Motor neuron (in vitro differentiated cells): ENCODE data around the gene TRIP12. TPM values are rescaled to one million over a fixed set of nuclear protein-coding genes. Genes with fewer than 3 reads are reported as not detected.

Experiments
- ATAC-seq, 8 experiments: fragments of 200-7000 bp; cut with Tn5 transposase; replicated peaks in 6 of 8; 2 replicates each; pipeline ENCODE4 v1.8.0; 2021; ENCODE audit warnings: mild to moderate bottlenecking in 8 of 8, moderate library complexity in 8 of 8
- H3K27ac ChIP-seq, 2 donors: fragments of 250-450 bp; sonication (Bioruptor Pico); 2 replicates each; pipeline ENCODE4 v1.9.0; 2021; ENCODE audit warnings: antibody characterized with exemption in 2 of 2, mild to moderate bottlenecking in 2 of 2, moderate library complexity in 1 of 2
- H3K4me1 ChIP-seq, 2 donors: fragments of 250-450 bp; sonication (Bioruptor Pico); replicated peaks in 1 of 2; 2 replicates each; pipeline ENCODE4 v1.6.1; 2021; ENCODE audit warnings: antibody characterized with exemption in 2 of 2, mild to moderate bottlenecking in 2 of 2, moderate library complexity in 1 of 2
- H3K4me3 ChIP-seq, 5 donors: fragments of 250-450 bp; sonication (Bioruptor Pico); 2 replicates each; pipeline ENCODE4 v1.9.0; 2021; ENCODE audit warnings: antibody characterized with exemption in 5 of 5, mild to moderate bottlenecking in 5 of 5, moderate library complexity in 4 of 5
- WGBS, 10 experiments: fragments of 450-650 bp; shearing (Covaris generic); methylation state at CpG; one replicate each; pipeline ENCODE4 v1.0.0; 2022; 5-methylcytosine and 5-hydroxymethylcytosine counted together
- in situ Hi-C, 9 experiments: fragments of 400-800 bp; cut with MboI; loops; one replicate each; pipeline ENCODE4 v1.15.0; 2021; ENCODE audit warnings: low sequenced_read_pairs in 9 of 9, low pct_unique_long_range_greater_than_20kb in 2 of 9; ENCODE audit not compliant: unreplicated experiment in 9 of 9
- total RNA-seq, 8 experiments: library from RNA; unstranded; fragments of 300-600 nt; gene quantifications; 2 replicates each; pipeline versions ENCODE4 v1.2.3 to v1.2.4, GENCODE V29; 2022

TRIP12 gene
- total RNA-seq, 8 experiments from 2014 or later, result 65.2 to 295 (median 126) TPM

GRCh38 chr2:229831805-229832509 lies 89.9 kb downstream of the TRIP12 start:
- 8 to 100% (median 87%) methylated on average over 1 to 3 of the region's 3 CpGs; no CpG with 5 or more reads in 1 of the 10 experiments for WGBS, 10 experiments
- no peaks in the 10 kb centered on the region for H3K4me1 ChIP-seq
- no peak overlapping the region for H3K4me3 ChIP-seq
- ATAC-seq, result peak in 3 of 8 experiments; percentile 27 to 70 (median 41)
- in situ Hi-C loops, result no loop called here
- no peak overlapping the region for H3K27ac ChIP-seq

- ATAC-seq, result no peak
- H3K27ac ChIP-seq, result no peak overlapping the region
- 78 to 100% (median 100%) methylated on average over 1 of the region's 1 CpG; no CpG with 5 or more reads in 4 of the 10 experiments for WGBS, 10 experiments
- H3K4me1 ChIP-seq, result no peaks in the 10 kb centered on the region
- in situ Hi-C loops, result no loop called here
- H3K4me3 ChIP-seq, result no peak overlapping the region
These were observed 96.3 kb downstream of the TRIP12 start for GRCh38 chr2:229825476-229825875.

- Histone ChIP-seq H3K4me1 (no peaks in the 10 kb centered on the region), H3K27ac (no peak overlapping the region), H3K4me3 (no peak overlapping the region)
- in situ Hi-C loops, result loop anchor here in 1 of 9 experiments (25.0 kb wide), 1 partner anchor 791 kb away; no protein-coding TSS in a partner anchor
- 93 to 100% (median 100%) methylated on average over 1 to 3 of the region's 3 CpGs for WGBS, 10 experiments
- no peak for ATAC-seq
These were observed 100.5 kb downstream of the TRIP12 start for GRCh38 chr2:229821316-229821715.

GRCh38 chr2:229818230-229818629 lies 103.6 kb downstream of the TRIP12 start:
- ATAC-seq, result no peak
- no peaks in the 10 kb centered on the region for H3K4me1 ChIP-seq
- H3K27ac ChIP-seq, result no peak overlapping the region
- H3K4me3 ChIP-seq, result no peak overlapping the region
- WGBS, 10 experiments, result 67 to 100% (median 91%) methylated on average over 1 to 3 of the region's 3 CpGs; no CpG with 5 or more reads in 1 of the 10 experiments
- in situ Hi-C loops, result loop anchor here in 1 of 9 experiments (25.0 kb wide), 1 partner anchor 794 kb away; no protein-coding TSS in a partner anchor

- no peak overlapping the region for H3K27ac ChIP-seq
- no peak overlapping the region for H3K4me3 ChIP-seq
- in situ Hi-C loops, result loop anchor here in 1 of 9 experiments (25.0 kb wide), 1 partner anchor 796 kb away; no protein-coding TSS in a partner anchor
- 11 to 100% (median 80%) methylated on average over 1 of the region's 1 CpG; no CpG with 5 or more reads in 3 of the 10 experiments for WGBS, 10 experiments
- ATAC-seq, result peak in 3 of 8 experiments; percentile 24 to 77 (median 70)
- H3K4me1 ChIP-seq, result no peaks in the 10 kb centered on the region
These were observed 106.0 kb downstream of the TRIP12 start for GRCh38 chr2:229815858-229816257.

GRCh38 chr2:229815342-229815741 lies 106.5 kb downstream of the TRIP12 start:
- H3K27ac ChIP-seq, result no peak overlapping the region
- no peak overlapping the region for H3K4me3 ChIP-seq
- H3K4me1 ChIP-seq, result no peaks in the 10 kb centered on the region
- ATAC-seq, result no peak
- 7 to 100% (median 94%) methylated on average over 1 to 4 of the region's 4 CpGs; no CpG with 5 or more reads in 1 of the 10 experiments for WGBS, 10 experiments
- in situ Hi-C loops, result loop anchor here in 1 of 9 experiments (25.0 kb wide), 1 partner anchor 797 kb away; no protein-coding TSS in a partner anchor

- in situ Hi-C loops, result loop anchor here in 1 of 9 experiments (25.0 kb wide), 1 partner anchor 802 kb away; no protein-coding TSS in a partner anchor
- ATAC-seq, result peak in 3 of 8 experiments; percentile 52 to 95 (median 61)
These were observed 111.0 kb downstream of the TRIP12 start for GRCh38 chr2:229810786-229811185.

GRCh38 chr2:229805559-229805958 lies 116.2 kb downstream of the TRIP12 start:
- no peak overlapping the region for H3K27ac ChIP-seq
- ATAC-seq, result no peak
- in situ Hi-C loops, result loop anchor here in 1 of 9 experiments (25.0 kb wide), 1 partner anchor 807 kb away; no protein-coding TSS in a partner anchor
- 80 to 100% (median 94%) methylated on average over 1 to 6 of the region's 6 CpGs; no CpG with 5 or more reads in 1 of the 10 experiments for WGBS, 10 experiments
- no peaks in the 10 kb centered on the region for H3K4me1 ChIP-seq
- H3K4me3 ChIP-seq, result no peak overlapping the region

More at GRCh38 chr2:229810786-229811185, 111.0 kb downstream of the TRIP12 start:
- Histone ChIP-seq H3K4me1 (no peaks in the 10 kb centered on the region), H3K4me3 (no peak overlapping the region), H3K27ac (no peak overlapping the region)
- WGBS, 10 experiments, result 40 to 100% (median 88%) methylated on average over 1 to 3 of the region's 3 CpGs

- in situ Hi-C loops, result loop anchor here in 1 of 9 experiments (25.0 kb wide), 1 partner anchor 810 kb away; no protein-coding TSS in a partner anchor
- no peak overlapping the region for H3K27ac ChIP-seq
- 0 to 76% (median 54%) methylated on average over 1 to 5 of the region's 5 CpGs; no CpG with 5 or more reads in 2 of the 10 experiments for WGBS, 10 experiments
- no peaks in the 10 kb centered on the region for H3K4me1 ChIP-seq
- no peak for ATAC-seq
- H3K4me3 ChIP-seq, result no peak overlapping the region
These were observed 119.0 kb downstream of the TRIP12 start for GRCh38 chr2:229802785-229803184.

GRCh38 chr2:229800997-229801754 lies 120.6 kb downstream of the TRIP12 start:
- H3K4me1 ChIP-seq, result no peaks in the 10 kb centered on the region
- ATAC-seq, result peak in 4 of 8 experiments; percentile 41 to 74 (median 68)
- no peak overlapping the region for H3K27ac ChIP-seq
- in situ Hi-C loops, result loop anchor here in 1 of 9 experiments (25.0 kb wide), 1 partner anchor 811 kb away; no protein-coding TSS in a partner anchor
- no peak overlapping the region for H3K4me3 ChIP-seq

GRCh38 chr2:229798446-229799155 lies 123.2 kb downstream of the TRIP12 start:
- Histone ChIP-seq H3K4me3 (no peak overlapping the region), H3K4me1 (no peaks in the 10 kb centered on the region), H3K27ac (no peak overlapping the region)
- WGBS, 10 experiments, result 71 to 100% (median 87%) methylated on average over 2 to 5 of the region's 5 CpGs; no CpG with 5 or more reads in 3 of the 10 experiments
- ATAC-seq, result no peak
- in situ Hi-C loops, result no loop called here

- in situ Hi-C loops, result no loop called here
- no peak for ATAC-seq
- H3K27ac ChIP-seq, result no peak overlapping the region
- no peaks in the 10 kb centered on the region for H3K4me1 ChIP-seq
- no peak overlapping the region for H3K4me3 ChIP-seq
These were observed 126.8 kb downstream of the TRIP12 start for GRCh38 chr2:229795058-229795457.
